GM19324 (cell line): ENCODE results near the gene RSRC2.

Source experiments
- ATAC-seq: cut with Tn5 transposase; IDR thresholded peaks from one replicate; pipeline ENCODE4 v1.9.1; 2021; ENCODE audit warnings: mild to moderate bottlenecking, moderate library complexity; ENCODE audit not compliant: unreplicated experiment, low FRiP score

RSRC2 gene

DNA sequence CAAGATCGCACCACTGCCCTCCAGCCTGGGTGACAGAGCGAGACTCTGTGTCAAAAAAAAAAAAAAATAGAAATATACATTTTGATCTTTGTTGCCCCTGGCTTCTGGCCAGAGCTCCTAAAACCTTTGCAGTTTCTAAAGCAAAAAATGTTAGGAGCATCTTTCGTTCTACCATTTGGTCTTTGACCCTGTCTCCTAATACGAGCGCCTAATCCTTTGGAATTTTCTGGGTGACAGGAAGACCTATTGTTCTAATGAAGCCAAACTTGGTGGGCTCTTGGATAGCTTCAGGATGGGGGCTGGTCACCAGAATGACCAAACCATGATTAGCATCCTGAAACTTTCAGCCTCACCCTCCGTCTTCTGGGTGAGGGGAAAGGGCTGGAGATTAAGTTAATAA is 72.0 kb downstream of the RSRC2 start:
- ATAC-seq = no peak

DNA sequence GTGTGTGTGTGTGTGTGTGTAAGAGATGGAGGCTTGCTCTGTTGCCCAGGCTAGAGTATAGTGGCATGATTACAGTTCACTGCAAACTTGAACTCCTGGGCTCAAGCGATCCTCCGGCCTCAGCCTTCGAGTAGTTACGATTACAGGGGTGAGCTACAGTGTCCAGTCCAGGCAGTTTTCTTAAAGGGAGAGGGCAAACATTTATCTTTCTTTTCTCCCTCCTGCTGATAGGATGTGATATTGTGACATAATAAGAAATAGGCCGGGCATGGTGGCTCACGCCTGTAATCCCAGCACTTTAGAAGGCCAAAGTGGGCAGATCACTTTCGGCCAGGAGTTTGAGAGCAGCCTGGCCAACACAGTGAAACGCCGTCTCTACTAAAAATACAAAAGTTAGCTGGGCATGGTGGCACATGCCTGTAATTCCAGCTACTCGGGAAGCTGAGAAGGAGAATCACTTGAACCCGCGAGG is 72.5 kb downstream of the RSRC2 start:
- no peak for ATAC-seq
